DOHH2 (cell line): ENCODE measurements around the gene PIK3CB.

Source experiments
- H3F3A ChIP-seq: fragments of 200-600 bp; sonication (generic), shearing (Covaris generic); 2 replicates; pipeline ENCODE4 v1.6.0; 2016; ENCODE audit warnings: antibody characterized with exemption, mild to moderate bottlenecking; ENCODE audit not compliant: control insufficient read depth, insufficient read depth
- H3K27ac ChIP-seq: fragments of 200-600 bp; sonication (generic); 2 replicates; pipeline ENCODE4 v1.5.1; 2014; ENCODE audit warnings: low read depth, mild to moderate bottlenecking, low read length, moderate library complexity
- H3K27me3 ChIP-seq: fragments of 200-600 bp; sonication (generic); 2 replicates; pipeline ENCODE4 v1.6.1; 2014; ENCODE audit warnings: mild to moderate bottlenecking, low read length, mixed read lengths; ENCODE audit not compliant: control insufficient read depth
- H3K36me3 ChIP-seq: fragments of 200-600 bp; sonication (generic); 2 replicates; pipeline ENCODE4 v1.6.1; 2014; ENCODE audit warnings: mild to moderate bottlenecking, low read length, moderate library complexity, mixed read lengths; ENCODE audit not compliant: control insufficient read depth
- H3K4me1 ChIP-seq: fragments of 200-600 bp; sonication (generic); 2 replicates; pipeline ENCODE4 v1.6.1; 2014; ENCODE audit warnings: mild to moderate bottlenecking, low read length, mixed read lengths; ENCODE audit not compliant: control insufficient read depth
- H3K4me2 ChIP-seq: fragments of 200-600 bp; sonication (generic); 2 replicates; pipeline ENCODE4 v1.6.0; 2014; ENCODE audit warnings: mild to moderate bottlenecking, low read length, moderate library complexity
- H3K4me3 ChIP-seq: fragments of 200-600 bp; sonication (generic); 2 replicates; pipeline ENCODE4 v1.5.1; 2014; ENCODE audit warnings: mild to moderate bottlenecking, low read length, mixed read lengths
- H3K79me2 ChIP-seq: fragments of 200-600 bp; sonication (generic); 2 replicates; pipeline ENCODE4 v1.6.1; 2014; ENCODE audit warnings: mild to moderate bottlenecking, low read length, mixed read lengths; ENCODE audit not compliant: control insufficient read depth
- H3K9me2 ChIP-seq: fragments of 200-600 bp; sonication (generic); replicated peaks from 2 replicates; pipeline ENCODE4 v1.6.1; 2014; ENCODE audit warnings: mild to moderate bottlenecking, low read length, mixed read lengths; ENCODE audit not compliant: control insufficient read depth
- H3K9me3 ChIP-seq: fragments of 200-600 bp; sonication (generic); 2 replicates; pipeline ENCODE4 v1.6.1; 2014; ENCODE audit warnings: antibody characterized with exemption, low read length, mixed read lengths; ENCODE audit not compliant: control insufficient read depth, insufficient read depth
- H4K20me1 ChIP-seq: fragments of 200-600 bp; sonication (generic); 2 replicates; pipeline ENCODE4 v1.6.0; 2014; ENCODE audit warnings: low read depth, mild to moderate bottlenecking, antibody characterized with exemption, low read length, moderate library complexity; ENCODE audit not compliant: control insufficient read depth, insufficient read depth
- EZH2phosphoT487 ChIP-seq: fragments of 200-600 bp; sonication (generic); IDR thresholded peaks from 2 replicates; pipeline ENCODE4 v1.6.1; 2017; ENCODE audit warnings: borderline replicate concordance, mild to moderate bottlenecking, antibody characterized with exemption, low read length, moderate library complexity, mixed read lengths
- TF ChIP-seq, protein P1 (sequence below): fragments of 200-600 bp; sonication (generic); IDR thresholded peaks from one replicate; pipeline ENCODE4 v1.5.1; 2014; ENCODE audit warnings: antibody characterized with exemption, mild to moderate bottlenecking, low read depth, low read length; ENCODE audit not compliant: poor library complexity, severe bottlenecking

The PIK3CB gene

DNA sequence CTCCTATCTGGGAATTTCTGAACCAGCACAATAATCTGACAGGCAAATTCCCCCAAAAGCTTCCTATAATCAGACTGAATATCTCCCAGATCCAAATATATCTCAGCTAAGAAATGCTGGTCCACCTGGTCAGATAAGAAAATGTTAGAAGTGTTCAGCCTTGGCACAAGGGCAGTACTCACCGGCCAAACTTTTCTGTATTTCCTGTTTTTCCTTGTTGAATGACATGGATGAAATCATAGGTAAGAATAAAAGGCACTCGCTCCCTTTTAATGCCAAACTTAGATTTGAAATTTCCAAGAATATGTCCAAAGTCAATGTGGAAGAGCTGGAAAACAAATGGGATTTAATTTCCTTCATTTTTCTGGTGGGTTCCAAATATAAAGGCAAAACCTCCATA, 177.2 kb downstream of the PIK3CB start:
- H3K4me3 ChIP-seq: no peak overlapping the region
- no peaks in the 10 kb centered on the region for H3K4me1 ChIP-seq
- H3K36me3 ChIP-seq: peaks cover 33% of the 10 kb centered on the region
- no peaks in the 10 kb centered on the region for H3F3A ChIP-seq
- no peaks in the 10 kb centered on the region for H3K9me3 ChIP-seq
- no peaks in the 10 kb centered on the region for H4K20me1 ChIP-seq
- H3K27me3 ChIP-seq: no peaks in the 10 kb centered on the region
- no peaks in the 10 kb centered on the region for H3K9me2 ChIP-seq
- TF ChIP-seq, protein P1, sequence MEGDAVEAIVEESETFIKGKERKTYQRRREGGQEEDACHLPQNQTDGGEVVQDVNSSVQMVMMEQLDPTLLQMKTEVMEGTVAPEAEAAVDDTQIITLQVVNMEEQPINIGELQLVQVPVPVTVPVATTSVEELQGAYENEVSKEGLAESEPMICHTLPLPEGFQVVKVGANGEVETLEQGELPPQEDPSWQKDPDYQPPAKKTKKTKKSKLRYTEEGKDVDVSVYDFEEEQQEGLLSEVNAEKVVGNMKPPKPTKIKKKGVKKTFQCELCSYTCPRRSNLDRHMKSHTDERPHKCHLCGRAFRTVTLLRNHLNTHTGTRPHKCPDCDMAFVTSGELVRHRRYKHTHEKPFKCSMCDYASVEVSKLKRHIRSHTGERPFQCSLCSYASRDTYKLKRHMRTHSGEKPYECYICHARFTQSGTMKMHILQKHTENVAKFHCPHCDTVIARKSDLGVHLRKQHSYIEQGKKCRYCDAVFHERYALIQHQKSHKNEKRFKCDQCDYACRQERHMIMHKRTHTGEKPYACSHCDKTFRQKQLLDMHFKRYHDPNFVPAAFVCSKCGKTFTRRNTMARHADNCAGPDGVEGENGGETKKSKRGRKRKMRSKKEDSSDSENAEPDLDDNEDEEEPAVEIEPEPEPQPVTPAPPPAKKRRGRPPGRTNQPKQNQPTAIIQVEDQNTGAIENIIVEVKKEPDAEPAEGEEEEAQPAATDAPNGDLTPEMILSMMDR: no peak
- TF ChIP-seq EZH2phosphoT487: no peak
- no peak overlapping the region for H3K4me2 ChIP-seq
- H3K79me2 ChIP-seq: no peaks in the 10 kb centered on the region
- no peak overlapping the region for H3K27ac ChIP-seq

DNA sequence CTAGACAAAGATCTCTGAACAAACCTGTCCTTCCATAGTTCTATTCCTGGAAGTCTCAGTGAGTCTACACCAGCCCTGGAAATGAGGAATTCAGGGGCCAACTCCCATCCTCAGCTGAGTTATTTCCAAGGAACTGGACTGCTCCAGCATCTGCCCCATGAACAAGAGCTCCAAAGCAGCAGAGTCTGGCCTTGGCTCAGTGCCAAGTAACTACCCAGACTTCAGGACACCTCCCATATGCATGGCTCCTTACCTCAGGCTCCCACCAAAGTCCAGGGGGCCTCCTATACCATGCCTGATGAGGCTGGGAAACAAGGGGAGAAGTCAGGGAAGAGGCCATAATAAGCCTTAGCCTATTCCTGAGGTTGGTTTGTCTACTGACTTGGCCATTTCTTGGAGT, 181.2 kb downstream of the PIK3CB start:
- Histone ChIP-seq H3K4me3 (no peak overlapping the region), H3K4me2 (no peak overlapping the region), H3K9me2 (no peaks in the 10 kb centered on the region), H3K36me3 (peaks cover 48% of the 10 kb centered on the region), H3K4me1 (no peaks in the 10 kb centered on the region), H3K27me3 (no peaks in the 10 kb centered on the region), H4K20me1 (no peaks in the 10 kb centered on the region), H3K27ac (no peak overlapping the region), H3K79me2 (no peaks in the 10 kb centered on the region), H3K9me3 (peaks cover 8% of the 10 kb centered on the region), H3F3A (no peaks in the 10 kb centered on the region)
- no peak for TF ChIP-seq EZH2phosphoT487
- TF ChIP-seq, protein P1: no peak

GRCh38 chr3:138649134-138649533, 185.6 kb downstream of the PIK3CB start:
- H3K4me1 ChIP-seq: no peaks in the 10 kb centered on the region
- H3K36me3 ChIP-seq: peaks cover 26% of the 10 kb centered on the region
- no peak overlapping the region for H3K4me3 ChIP-seq
- peaks cover 8% of the 10 kb centered on the region for H3K9me3 ChIP-seq
- no peaks in the 10 kb centered on the region for H3K9me2 ChIP-seq
- H3K4me2 ChIP-seq: no peak overlapping the region
- no peaks in the 10 kb centered on the region for H3K79me2 ChIP-seq
- H3F3A ChIP-seq: no peaks in the 10 kb centered on the region
- H3K27me3 ChIP-seq: no peaks in the 10 kb centered on the region
- H4K20me1 ChIP-seq: no peaks in the 10 kb centered on the region
- TF ChIP-seq EZH2phosphoT487: no peak
- TF ChIP-seq, protein P1: no peak
- H3K27ac ChIP-seq: no peak overlapping the region

DNA sequence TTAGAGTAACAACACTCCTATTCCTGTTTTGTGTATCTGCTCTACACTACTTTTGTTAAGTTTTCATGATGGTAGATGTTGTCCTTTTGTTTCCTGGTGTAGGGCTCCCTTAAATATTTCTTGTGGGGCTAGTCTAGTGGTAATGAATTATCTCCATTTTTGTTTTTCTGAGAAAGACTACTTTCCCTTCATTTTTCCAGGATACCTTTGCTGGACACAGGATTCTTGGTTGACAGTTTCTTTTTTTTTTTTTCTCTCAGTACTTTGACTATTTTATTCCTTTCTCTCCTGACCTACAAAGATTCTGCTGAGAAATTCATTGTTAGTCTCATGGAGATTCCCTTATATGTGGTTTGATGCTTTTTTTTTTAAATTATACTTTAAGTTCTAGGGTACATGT, 188.2 kb downstream of the PIK3CB start:
- H3K36me3 ChIP-seq: peaks cover 15% of the 10 kb centered on the region
- H3K4me3 ChIP-seq: no peak overlapping the region
- peaks cover 8% of the 10 kb centered on the region for H3K9me3 ChIP-seq
- no peak overlapping the region for H3K27ac ChIP-seq
- H3K9me2 ChIP-seq: no peaks in the 10 kb centered on the region
- no peaks in the 10 kb centered on the region for H4K20me1 ChIP-seq
- TF ChIP-seq EZH2phosphoT487: no peak
- TF ChIP-seq, protein P1: no peak
- H3K4me1 ChIP-seq: peaks cover 9% of the 10 kb centered on the region
- no peaks in the 10 kb centered on the region for H3K79me2 ChIP-seq
- no peaks in the 10 kb centered on the region for H3K27me3 ChIP-seq
- no peak overlapping the region for H3K4me2 ChIP-seq
- peaks cover 3% of the 10 kb centered on the region; the same call in 1 of the 2 replicates for H3F3A ChIP-seq
